ENCODE data around the gene P4HA2.

The P4HA2 gene

GRCh38 chr5:132256783-132257130 is 29.1 kb upstream of the P4HA2 start:
- Histone ChIP-seq H4K8ac (ENCODE audit: low read depth, low read length) (no peak overlapping the region), H3K18ac (ENCODE audit: low read length) (no peak overlapping the region), H2BK15ac (replicated peaks; ENCODE audit: low read depth) (no peak overlapping the region), H4K5ac (ENCODE audit: low read length) (no peak overlapping the region), H3K4ac (ENCODE audit: low read depth, low read length) (no peak overlapping the region), H3K27me3 (ENCODE audit: insufficient read depth, low read length, poor library complexity) (no peaks in the 10 kb centered on the region), H3K9ac (ENCODE audit: low read length) (peak overlapping the region; percentile 77), H3K56ac (ENCODE audit: low read length) (peak overlapping the region; percentile 79), H3K4me3 (ENCODE audit: low read length) (no peak overlapping the region), H3K79me2 (ENCODE audit: control insufficient read depth, insufficient read depth, low read length) (no peaks in the 10 kb centered on the region), H2BK5ac (ENCODE audit: low read length) (no peak overlapping the region), H2AK5ac (ENCODE audit: low read length) (no peak overlapping the region), H3K36me3 (ENCODE audit: control insufficient read depth, insufficient read depth, low read length) (no peaks in the 10 kb centered on the region), H3K27ac (ENCODE audit: low read depth, low read length) (no peak overlapping the region), H3K79me1 (ENCODE audit: low read length) (no peaks in the 10 kb centered on the region), H3K23ac (ENCODE audit: low read length) (no peak overlapping the region), H3K4me1 (ENCODE audit: control insufficient read depth, low read depth, low read length) (no peaks in the 10 kb centered on the region), H3K4me2 (ENCODE audit: low read length) (peak overlapping the region; percentile 66), H2BK120ac (ENCODE audit: low read depth, low read length) (no peak overlapping the region)
- no peak for DNase-seq
- no CpG with 5 or more reads among the region's 6 CpGs for WGBS (ENCODE audit: extremely low coverage, insufficient coverage, low lambda C conversion rate)

- DNase-seq: no peak
- H3K36me3 ChIP-seq (ENCODE audit: control insufficient read depth, insufficient read depth, low read length): no peaks in the 10 kb centered on the region
Measured at GRCh38 chr5:132256086-132256782, 28.6 kb upstream of the P4HA2 start.

GRCh38 chr5:132254321-132254977 is 26.8 kb upstream of the P4HA2 start:
- H2BK15ac ChIP-seq (replicated peaks; ENCODE audit: low read depth): no peak overlapping the region

More at GRCh38 chr5:132256086-132256782, 28.6 kb upstream of the P4HA2 start:
- Histone ChIP-seq H2BK5ac (ENCODE audit: low read length) (no peak overlapping the region), H3K4me1 (ENCODE audit: control insufficient read depth, low read depth, low read length) (no peaks in the 10 kb centered on the region), H3K79me1 (ENCODE audit: low read length) (no peaks in the 10 kb centered on the region), H3K23ac (ENCODE audit: low read length) (no peak overlapping the region), H3K27me3 (ENCODE audit: insufficient read depth, low read length, poor library complexity) (no peaks in the 10 kb centered on the region), H3K4me2 (ENCODE audit: low read length) (no peak overlapping the region), H4K8ac (ENCODE audit: low read depth, low read length) (no peak overlapping the region), H3K56ac (ENCODE audit: low read length) (no peak overlapping the region), H3K4me3 (ENCODE audit: low read length) (no peak overlapping the region), H4K5ac (ENCODE audit: low read length) (no peak overlapping the region), H3K4ac (ENCODE audit: low read depth, low read length) (no peak overlapping the region), H2BK15ac (replicated peaks; ENCODE audit: low read depth) (no peak overlapping the region), H3K18ac (ENCODE audit: low read length) (no peak overlapping the region), H2BK120ac (ENCODE audit: low read depth, low read length) (no peak overlapping the region), H3K27ac (ENCODE audit: low read depth, low read length) (no peak overlapping the region), H2AK5ac (ENCODE audit: low read length) (no peak overlapping the region), H3K9ac (ENCODE audit: low read length) (no peak overlapping the region), H3K79me2 (ENCODE audit: control insufficient read depth, insufficient read depth, low read length) (no peaks in the 10 kb centered on the region)
- WGBS (ENCODE audit: extremely low coverage, insufficient coverage, low lambda C conversion rate): no CpG with 5 or more reads among the region's 4 CpGs

GRCh38 chr5:132253452-132254320 is 26.0 kb upstream of the P4HA2 start:
- Histone ChIP-seq H3K4me1 (ENCODE audit: control insufficient read depth, low read depth, low read length) (no peaks in the 10 kb centered on the region), H2BK15ac (replicated peaks; ENCODE audit: low read depth) (no peak overlapping the region), H3K23ac (ENCODE audit: low read length) (no peak overlapping the region), H3K9ac (ENCODE audit: low read length) (no peak overlapping the region), H3K18ac (ENCODE audit: low read length) (no peak overlapping the region), H3K4me2 (ENCODE audit: low read length) (no peak overlapping the region), H3K4me3 (ENCODE audit: low read length) (no peak overlapping the region), H3K79me1 (ENCODE audit: low read length) (no peaks in the 10 kb centered on the region), H3K79me2 (ENCODE audit: control insufficient read depth, insufficient read depth, low read length) (no peaks in the 10 kb centered on the region), H4K5ac (ENCODE audit: low read length) (no peak overlapping the region), H2BK5ac (ENCODE audit: low read length) (no peak overlapping the region), H3K56ac (ENCODE audit: low read length) (no peak overlapping the region), H2BK120ac (ENCODE audit: low read depth, low read length) (no peak overlapping the region), H4K8ac (ENCODE audit: low read depth, low read length) (no peak overlapping the region), H2AK5ac (ENCODE audit: low read length) (no peak overlapping the region), H3K27me3 (ENCODE audit: insufficient read depth, low read length, poor library complexity) (no peaks in the 10 kb centered on the region), H3K4ac (ENCODE audit: low read depth, low read length) (no peak overlapping the region), H3K27ac (ENCODE audit: low read depth, low read length) (no peak overlapping the region), H3K36me3 (ENCODE audit: control insufficient read depth, insufficient read depth, low read length) (no peaks in the 10 kb centered on the region)
- no CpG with 5 or more reads among the region's 8 CpGs for WGBS (ENCODE audit: extremely low coverage, insufficient coverage, low lambda C conversion rate)
- DNase-seq: no peak

More at GRCh38 chr5:132254321-132254977, 26.8 kb upstream of the P4HA2 start:
- H3K18ac ChIP-seq (ENCODE audit: low read length): no peak overlapping the region
- no peak overlapping the region for H3K56ac ChIP-seq (ENCODE audit: low read length)
- no peak overlapping the region for H3K9ac ChIP-seq (ENCODE audit: low read length)
- H3K23ac ChIP-seq (ENCODE audit: low read length): no peak overlapping the region
- no peaks in the 10 kb centered on the region for H3K79me1 ChIP-seq (ENCODE audit: low read length)
- no peak overlapping the region for H2BK120ac ChIP-seq (ENCODE audit: low read depth, low read length)
- H3K4me1 ChIP-seq (ENCODE audit: control insufficient read depth, low read depth, low read length): no peaks in the 10 kb centered on the region
- no peak overlapping the region for H2AK5ac ChIP-seq (ENCODE audit: low read length)
- no CpG with 5 or more reads among the region's 7 CpGs for WGBS (ENCODE audit: extremely low coverage, insufficient coverage, low lambda C conversion rate)
- DNase-seq: no peak
- H3K4me2 ChIP-seq (ENCODE audit: low read length): no peak overlapping the region
- no peaks in the 10 kb centered on the region for H3K27me3 ChIP-seq (ENCODE audit: insufficient read depth, low read length, poor library complexity)
- no peak overlapping the region for H3K4me3 ChIP-seq (ENCODE audit: low read length)
- H4K5ac ChIP-seq (ENCODE audit: low read length): no peak overlapping the region
- no peaks in the 10 kb centered on the region for H3K36me3 ChIP-seq (ENCODE audit: control insufficient read depth, insufficient read depth, low read length)
- H3K27ac ChIP-seq (ENCODE audit: low read depth, low read length): no peak overlapping the region
- no peak overlapping the region for H3K4ac ChIP-seq (ENCODE audit: low read depth, low read length)
- H2BK5ac ChIP-seq (ENCODE audit: low read length): no peak overlapping the region
- H3K79me2 ChIP-seq (ENCODE audit: control insufficient read depth, insufficient read depth, low read length): no peaks in the 10 kb centered on the region
- H4K8ac ChIP-seq (ENCODE audit: low read depth, low read length): no peak overlapping the region

GRCh38 chr5:132253008-132253441 is 25.4 kb upstream of the P4HA2 start:
- no peak overlapping the region for H3K23ac ChIP-seq (ENCODE audit: low read length)
- H3K4me3 ChIP-seq (ENCODE audit: low read length): no peak overlapping the region
- no peak overlapping the region for H3K4me2 ChIP-seq (ENCODE audit: low read length)
- no peaks in the 10 kb centered on the region for H3K4me1 ChIP-seq (ENCODE audit: control insufficient read depth, low read depth, low read length)
- no peak overlapping the region for H4K5ac ChIP-seq (ENCODE audit: low read length)
- no peak overlapping the region for H3K9ac ChIP-seq (ENCODE audit: low read length)
- H3K56ac ChIP-seq (ENCODE audit: low read length): no peak overlapping the region
- no peaks in the 10 kb centered on the region for H3K79me1 ChIP-seq (ENCODE audit: low read length)
- H3K79me2 ChIP-seq (ENCODE audit: control insufficient read depth, insufficient read depth, low read length): no peaks in the 10 kb centered on the region
- H2AK5ac ChIP-seq (ENCODE audit: low read length): no peak overlapping the region
- H3K27me3 ChIP-seq (ENCODE audit: insufficient read depth, low read length, poor library complexity): no peaks in the 10 kb centered on the region
- no peak overlapping the region for H3K18ac ChIP-seq (ENCODE audit: low read length)
- no peak overlapping the region for H2BK5ac ChIP-seq (ENCODE audit: low read length)
- H2BK15ac ChIP-seq (replicated peaks; ENCODE audit: low read depth): no peak overlapping the region
- no peak overlapping the region for H3K27ac ChIP-seq (ENCODE audit: low read depth, low read length)
- H3K4ac ChIP-seq (ENCODE audit: low read depth, low read length): no peak overlapping the region
- no peak overlapping the region for H4K8ac ChIP-seq (ENCODE audit: low read depth, low read length)
- H3K36me3 ChIP-seq (ENCODE audit: control insufficient read depth, insufficient read depth, low read length): no peaks in the 10 kb centered on the region
- WGBS (ENCODE audit: extremely low coverage, insufficient coverage, low lambda C conversion rate): no CpG with 5 or more reads among the region's 4 CpGs
- no peak for DNase-seq
- H2BK120ac ChIP-seq (ENCODE audit: low read depth, low read length): no peak overlapping the region

Data from mesendoderm (in vitro differentiated cells).